Measurements from ENCODE around the gene SUPT20HL2.

- TF ChIP-seq CTCF (IDR thresholded peaks at IDR 0.05; ENCODE audit: low read depth, low read length) (no peak), MAX (IDR thresholded peaks at IDR 0.05; ENCODE audit: low read depth, low read length) (no peak), POLR2A (IDR thresholded peaks at IDR 0.05; ENCODE audit: extremely low read depth, insufficient read length) (no peak)
Observed at GRCh38 chrX:24283127-24283794, 30.6 kb downstream of the SUPT20HL2 start.
